Prostate gland (tissue), 2 donors: ENCODE measurements around the gene NPR2. TPM values are rescaled to one million over a fixed set of nuclear protein-coding genes. Genes with fewer than 3 reads are reported as not detected.

Experiments used
- DNase-seq: peaks from one replicate; pipeline ENCODE4 v3.0.0-alpha.2; 2019; ENCODE audit warnings: low spot score
- H3K27ac ChIP-seq, 2 donors: fragments of 200-600 bp; sonication (generic); 2 replicates each; pipeline ENCODE4 v1.5.1; 2017 to 2019
- H3K27me3 ChIP-seq: fragments of 200-600 bp; sonication (generic); replicated peaks from 2 replicates; pipeline ENCODE4 v1.5.1; 2019; ENCODE audit not compliant: insufficient read depth
- H3K36me3 ChIP-seq, 2 donors: fragments of 200-600 bp; sonication (generic); 1 replicate in 1 of 2; 2 replicates in 1 of 2; pipeline versions ENCODE4 v1.5.1 to v1.8.1; 2017 to 2019
- H3K4me1 ChIP-seq: fragments of 200-600 bp; sonication (generic); replicated peaks from 2 replicates; pipeline ENCODE4 v1.5.1; 2019
- H3K4me3 ChIP-seq, 2 donors: fragments of 200-600 bp; sonication (generic); 2 replicates each; pipeline ENCODE4 v1.5.1; 2017 to 2019
- H3K9me3 ChIP-seq: fragments of 200-600 bp; sonication (generic); 2 replicates; pipeline ENCODE4 v1.5.1; 2017
- CTCF ChIP-seq, 4 experiments: fragments of 200-600 bp in 2 of 4; fragments of 450-650 bp in 2 of 4; sonication (generic) in 2 of 4; IDR thresholded peaks; 1 replicate in 3 of 4; 2 replicates in 1 of 4; pipeline ENCODE4 v1.5.1; 2016 to 2019; ENCODE audit warnings: antibody characterized with exemption in 4 of 4, mild to moderate bottlenecking in 2 of 4, moderate library complexity in 2 of 4
- POLR2A ChIP-seq: fragments of 450-650 bp; IDR thresholded peaks from one replicate; pipeline ENCODE4 v1.6.1; 2016; ENCODE audit warnings: antibody characterized with exemption, mild to moderate bottlenecking
- POLR2AphosphoS5 ChIP-seq: sonication (generic); formaldehyde crosslinking; IDR thresholded peaks from one replicate; pipeline ENCODE4 v1.6.1; 2017; ENCODE audit warnings: antibody characterized with exemption
- WGBS: methylation state at CpG from one replicate; pipeline ENCODE4 v1.1.5; 2018; 5-methylcytosine and 5-hydroxymethylcytosine counted together
- intact Hi-C: fragments of 100-400 bp; cut with DNase I; formaldehyde crosslinking; loops from one replicate; pipeline ENCODE4 v1.14.2; 2022
- total RNA-seq, 2 donors: library from RNA; depleted of rRNA; stranded (reverse); fragments of >200 nt; gene quantifications; one replicate each; pipeline ENCODE4 v1.1.0, GENCODE V29; 2016

The NPR2 gene
- total RNA-seq, 2 donors from 2014 or later = 17.3 to 33.2 TPM

GRCh38 chr9:35847792-35848572 lies 56.6 kb downstream of the NPR2 start:
- Histone ChIP-seq H3K27ac (no peak overlapping the region), H3K4me3 (no peak overlapping the region), H3K9me3 (no peaks in the 10 kb centered on the region), H3K4me1 (no peaks in the 10 kb centered on the region), H3K27me3 (no peaks in the 10 kb centered on the region), H3K36me3 (no peaks in the 10 kb centered on the region)
- TF ChIP-seq CTCF (IDR thresholded peaks at IDR 0.05) = no peak
- TF ChIP-seq POLR2AphosphoS5 = no peak
- no peak for TF ChIP-seq POLR2A
- intact Hi-C loops = no loop called here
- DNase-seq = no peak
- WGBS = 75% methylated on average over 4 of the region's 4 CpGs

GRCh38 chr9:35852267-35852815 lies 61.0 kb downstream of the NPR2 start:
- no peak for DNase-seq
- WGBS = 90% methylated on average over 2 of the region's 2 CpGs
- TF ChIP-seq POLR2A (no peak), CTCF (IDR thresholded peaks at IDR 0.05) (no peak), POLR2AphosphoS5 (no peak)
- Histone ChIP-seq H3K27ac (no peak overlapping the region), H3K36me3 (no peaks in the 10 kb centered on the region), H3K9me3 (no peaks in the 10 kb centered on the region), H3K27me3 (no peaks in the 10 kb centered on the region), H3K4me3 (no peak overlapping the region), H3K4me1 (no peaks in the 10 kb centered on the region)
- intact Hi-C loops = no loop called here

- no peak for DNase-seq
- Histone ChIP-seq H3K4me3 (no peak overlapping the region), H3K4me1 (no peaks in the 10 kb centered on the region), H3K36me3 (no peaks in the 10 kb centered on the region), H3K27me3 (no peaks in the 10 kb centered on the region), H3K9me3 (no peaks in the 10 kb centered on the region), H3K27ac (no peak overlapping the region)
- TF ChIP-seq POLR2AphosphoS5 = no peak
- 88% methylated on average over 25 of the region's 25 CpGs for WGBS
- intact Hi-C loops = no loop called here
These were observed 61.8 kb downstream of the NPR2 start for GRCh38 chr9:35852876-35853865.

- no peak for DNase-seq
- WGBS = 83% methylated on average over 7 of the region's 7 CpGs
- Histone ChIP-seq H3K36me3 (no peaks in the 10 kb centered on the region), H3K27me3 (no peaks in the 10 kb centered on the region), H3K4me3 (no peak overlapping the region), H3K27ac (no peak overlapping the region), H3K4me1 (no peaks in the 10 kb centered on the region), H3K9me3 (no peaks in the 10 kb centered on the region)
- intact Hi-C loops = no loop called here
- TF ChIP-seq POLR2A = no peak
- TF ChIP-seq CTCF (IDR thresholded peaks at IDR 0.05) = no peak
- no peak for TF ChIP-seq POLR2AphosphoS5
These were observed 62.8 kb downstream of the NPR2 start for GRCh38 chr9:35854091-35854762.

- no peak for TF ChIP-seq CTCF (IDR thresholded peaks at IDR 0.05)
- TF ChIP-seq POLR2A = no peak
- no peak for TF ChIP-seq POLR2AphosphoS5
- Histone ChIP-seq H3K27ac (no peak overlapping the region), H3K36me3 (no peaks in the 10 kb centered on the region), H3K4me1 (no peaks in the 10 kb centered on the region), H3K27me3 (no peaks in the 10 kb centered on the region), H3K4me3 (no peak overlapping the region), H3K9me3 (no peaks in the 10 kb centered on the region)
- intact Hi-C loops = no loop called here
- no peak for DNase-seq
- WGBS = 74% methylated on average over 3 of the region's 3 CpGs
These were observed 64.8 kb downstream of the NPR2 start for GRCh38 chr9:35856206-35856605.
